Stimulated activated CD4-positive, alpha-beta T cell treated with anti-CD3 and anti-CD28 coated beads, Interleukin-2, amount 100 ng/mL, for 4 hours (primary cell): ENCODE results near the gene DMPK.
"Not testable (repeated sequence)": the region's sequence is repeated elsewhere in the genome, so short reads cannot be mapped to it uniquely, and the experiment has no call there.

Experiments used
- DNase-seq: peaks from one replicate; pipeline ENCODE4 v3.0.0-alpha.2; 2020; ENCODE audit warnings: low read depth

DMPK gene

DNA sequence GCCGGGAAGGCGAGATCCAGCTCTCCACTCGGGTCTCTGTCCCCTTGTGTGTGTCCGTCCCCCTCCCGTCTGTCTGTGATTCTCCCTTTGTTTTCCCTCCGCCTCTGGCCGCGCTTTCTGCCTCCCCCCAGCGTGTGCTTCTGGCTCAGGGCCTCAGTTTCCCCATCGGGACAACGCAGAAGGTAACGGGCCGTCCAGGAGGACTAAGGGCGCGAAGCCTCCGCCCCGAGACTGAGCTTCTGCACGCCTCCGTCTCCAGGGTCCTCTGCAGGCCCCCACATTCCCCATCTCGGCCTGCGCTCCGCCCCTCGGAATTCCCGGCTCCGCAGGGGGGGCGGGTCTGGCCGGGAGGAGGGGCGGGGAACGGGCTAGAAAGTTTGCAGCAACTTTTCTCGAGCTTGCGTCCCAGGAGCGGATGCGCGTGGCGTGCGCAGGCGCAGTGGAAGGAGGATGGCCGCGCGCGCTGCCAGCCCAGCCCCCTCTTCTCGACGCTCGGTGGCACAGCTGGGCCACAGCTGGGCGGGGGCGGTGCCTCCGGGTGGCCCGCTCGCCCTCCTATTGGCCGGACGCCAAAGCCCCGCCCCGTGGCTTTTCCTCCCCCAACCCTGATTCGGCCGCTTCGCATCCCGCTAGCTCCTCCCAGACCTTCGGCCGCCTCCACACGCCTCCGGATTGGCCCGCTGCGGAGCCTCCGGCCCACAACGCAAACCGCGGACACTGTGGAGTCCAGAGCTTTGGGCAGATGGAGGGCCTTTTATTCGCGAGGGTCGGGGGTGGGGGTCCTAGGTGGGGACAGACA, 13.1 kb downstream of the DMPK start, which contains the start of gene SIX5:
TSS of gene SIX5 (minus strand) at position 269 of the 799 bp plus-strand sequence. CDS start 408 bp downstream, outside the sequence.
- DNase-seq: peak; percentile 87

DNA sequence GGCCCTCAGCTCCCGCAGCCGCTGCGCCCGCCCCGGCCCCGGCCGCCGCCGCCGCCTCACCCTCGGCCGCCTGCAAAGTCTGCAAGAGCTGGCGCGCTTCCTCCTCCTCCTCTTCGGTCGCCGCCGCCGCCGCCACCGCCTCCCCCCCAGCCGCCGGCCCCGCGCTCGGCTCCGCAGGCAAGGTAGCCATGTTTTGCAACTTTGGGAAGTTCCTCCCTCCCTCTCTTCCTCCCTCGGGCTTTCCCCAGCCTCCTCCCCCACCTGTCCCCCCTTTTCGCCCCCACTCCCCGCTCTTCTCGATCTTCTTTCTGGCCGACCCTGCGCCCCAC, 13.7 kb downstream of the DMPK start:
- no peak for DNase-seq

DNA sequence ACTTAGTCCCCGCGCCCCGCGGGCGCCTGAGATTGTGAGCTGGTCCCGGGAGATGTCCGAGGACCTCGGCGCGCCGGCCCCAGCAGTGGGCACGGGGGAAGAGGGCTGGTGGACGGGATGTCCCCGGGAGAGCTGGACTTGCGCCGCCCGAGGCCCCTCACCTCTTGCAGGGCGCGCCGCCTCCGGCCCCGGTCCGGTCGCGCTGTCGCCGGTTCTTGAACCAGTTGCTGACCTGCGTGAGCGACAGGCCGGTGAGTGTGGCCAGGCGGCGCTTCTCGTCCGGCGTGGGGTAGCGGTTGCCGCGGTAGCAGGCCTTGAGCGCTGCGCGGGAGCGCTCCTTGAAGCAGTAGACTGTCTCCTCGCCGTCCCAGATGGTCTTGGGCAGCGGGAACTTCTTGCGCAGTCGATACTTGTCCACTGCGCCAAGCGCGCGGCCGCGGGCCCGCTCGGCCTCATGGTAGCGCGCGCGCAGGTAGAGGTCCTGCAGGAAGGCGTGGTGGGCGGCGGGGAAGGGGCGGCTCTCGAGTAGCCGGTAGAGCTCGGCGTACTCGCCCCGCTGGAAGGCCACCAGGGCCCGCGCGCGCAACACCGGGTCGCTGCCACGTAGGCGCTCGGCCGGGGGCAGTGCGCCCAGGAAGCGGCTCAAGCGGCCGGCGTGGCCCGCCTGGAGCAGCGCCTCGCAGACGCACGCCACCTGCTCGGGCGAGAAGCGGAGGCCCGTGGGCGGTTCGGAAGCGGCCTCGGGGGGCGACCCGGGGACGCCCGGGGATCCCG, 14.2 kb downstream of the DMPK start:
- no peak for DNase-seq

DNA sequence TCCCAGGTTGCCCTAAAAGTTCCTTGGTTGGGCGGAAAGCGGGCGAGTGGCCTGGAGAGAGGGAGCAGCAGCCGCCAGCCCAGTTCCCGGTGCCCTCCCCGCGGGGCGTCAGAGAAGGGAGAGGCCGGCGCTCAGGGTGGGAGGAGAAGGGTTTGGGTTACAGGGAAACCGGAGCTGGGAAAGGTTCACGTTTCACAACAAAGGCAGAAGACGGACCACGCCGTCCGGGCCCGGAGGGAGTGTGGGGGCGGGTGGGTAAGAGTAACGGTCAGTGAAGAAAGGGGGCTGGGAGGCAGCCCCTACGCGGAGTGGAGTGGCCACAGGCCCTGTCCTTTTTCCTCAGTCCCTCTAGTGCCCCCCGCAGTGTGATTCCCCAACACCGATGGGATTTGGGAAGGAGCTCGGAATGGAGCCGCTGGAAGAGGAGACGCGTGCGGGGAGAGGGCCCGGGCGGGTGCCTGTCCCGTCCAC, 14.8 kb downstream of the DMPK start:
- DNase-seq: no peak

DNA sequence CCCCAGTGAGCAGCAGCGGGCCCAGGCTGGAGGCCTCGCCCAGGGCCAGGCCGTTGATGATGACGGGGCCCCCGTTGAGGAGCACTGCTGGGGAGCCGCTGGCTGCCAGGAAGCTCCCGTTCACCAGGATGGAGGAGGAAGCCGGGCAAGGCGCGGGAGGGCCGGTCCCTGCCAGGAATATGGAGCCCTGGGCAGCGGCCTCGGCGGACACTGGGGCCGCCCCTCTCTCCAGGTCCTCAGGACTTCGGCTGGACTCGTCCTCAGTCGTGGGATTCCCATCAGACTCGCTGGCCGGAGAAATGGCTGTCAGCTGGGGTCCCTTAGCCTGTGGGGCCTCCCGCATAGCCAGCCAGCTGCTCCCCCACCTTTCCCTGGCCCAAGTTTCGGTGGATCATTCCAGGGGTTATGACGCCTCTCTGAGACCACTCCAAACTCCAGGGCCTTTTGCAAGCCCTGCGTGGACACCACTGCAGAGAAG, 15.4 kb downstream of the DMPK start:
- no peak for DNase-seq

DNA sequence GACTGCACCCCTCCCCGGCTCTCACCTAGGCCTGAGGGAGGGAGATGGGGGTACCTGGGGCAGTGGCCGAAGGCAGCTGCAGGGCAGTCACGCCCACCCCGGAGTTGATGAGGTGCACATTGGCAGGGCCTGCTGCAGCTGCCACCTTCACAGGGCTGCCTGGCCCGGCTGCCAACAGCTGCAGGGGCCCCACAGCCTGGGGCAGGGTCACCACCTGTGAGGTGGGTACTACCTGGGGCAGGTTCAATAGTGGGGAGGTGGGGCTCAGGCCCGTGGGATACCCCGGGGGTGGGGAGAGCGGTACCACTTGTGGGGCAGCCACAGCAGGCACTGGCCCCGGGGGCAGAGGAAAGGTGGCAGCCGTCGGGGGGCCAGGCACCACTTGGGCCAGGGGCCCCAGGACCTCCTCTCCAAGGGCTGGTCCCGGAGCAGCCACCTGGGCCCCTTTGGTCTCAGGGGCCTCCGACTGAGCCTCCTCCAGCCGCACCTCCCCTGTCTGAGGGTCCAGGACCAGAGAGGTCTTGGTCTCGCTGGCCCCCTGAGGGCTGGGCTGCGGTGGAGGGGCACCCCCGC, 15.9 kb downstream of the DMPK start:
- no peak for DNase-seq

DNA sequence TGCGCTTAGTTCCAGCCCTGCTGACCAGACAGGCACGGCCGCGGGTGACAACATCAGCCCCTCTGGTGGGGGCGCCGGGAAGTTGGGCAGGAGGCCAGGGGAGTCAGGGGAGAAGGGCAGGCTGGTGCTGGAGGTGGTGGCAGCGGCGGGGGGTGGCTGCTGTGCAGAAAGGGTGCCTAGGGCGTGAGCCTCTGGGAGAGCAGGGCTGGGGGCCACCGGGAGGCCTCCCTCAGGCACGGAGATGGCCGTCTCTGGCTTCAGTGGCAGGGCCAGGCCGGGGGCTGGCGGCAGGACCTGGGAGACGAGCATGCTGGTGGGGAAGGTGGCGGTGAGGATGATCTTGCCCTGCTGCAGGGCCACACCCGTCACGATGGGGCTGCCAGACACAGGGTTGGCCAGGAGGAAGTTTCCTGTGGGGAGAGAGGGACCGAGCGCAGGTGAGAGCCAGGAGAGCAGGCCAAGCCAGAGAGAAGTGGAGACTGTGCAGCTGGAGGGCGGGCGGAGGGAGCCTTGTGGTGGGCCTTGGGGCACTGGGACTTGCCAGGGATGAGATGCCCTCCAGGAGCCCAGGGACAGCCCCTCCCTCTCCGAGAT, 16.5 kb downstream of the DMPK start:
- no peak for DNase-seq

DNA sequence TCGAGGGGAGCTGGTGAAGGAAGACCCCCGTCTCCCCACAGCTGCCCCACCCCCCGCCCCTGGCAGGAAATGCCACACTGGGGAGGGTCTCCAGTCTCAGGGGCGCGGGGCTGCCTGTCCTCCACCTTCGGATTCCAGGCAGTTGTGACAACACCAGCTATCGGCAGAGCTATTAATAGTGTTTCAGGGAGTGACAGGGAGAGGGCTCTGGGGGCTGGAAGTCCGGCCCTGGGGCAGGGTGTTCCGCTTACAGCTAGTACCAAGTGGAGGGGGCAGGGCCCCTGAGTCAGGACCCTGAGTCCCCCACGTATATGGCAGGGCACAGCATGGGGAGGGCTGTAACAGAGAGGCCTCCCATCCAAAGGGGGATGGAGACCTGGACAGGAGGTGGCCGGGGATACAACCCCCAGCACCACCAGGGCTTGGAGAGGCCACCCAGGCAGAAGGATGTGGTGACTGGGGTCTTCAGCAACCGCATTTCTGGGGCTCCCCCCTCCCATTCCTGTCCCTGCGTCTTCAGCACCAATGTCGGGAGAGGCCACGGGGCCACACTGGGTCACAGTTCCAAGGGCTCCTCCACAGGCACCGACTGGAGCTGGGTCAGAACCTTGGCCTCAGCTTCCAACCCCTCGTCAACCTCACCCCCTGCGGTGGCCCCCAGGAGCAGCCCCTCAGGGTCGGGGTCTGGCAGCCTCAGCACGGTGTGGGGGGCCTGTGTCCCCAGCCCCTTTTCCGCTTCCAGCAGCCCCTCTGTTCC, 17.2 kb downstream of the DMPK start:
- no peak for DNase-seq

DNA sequence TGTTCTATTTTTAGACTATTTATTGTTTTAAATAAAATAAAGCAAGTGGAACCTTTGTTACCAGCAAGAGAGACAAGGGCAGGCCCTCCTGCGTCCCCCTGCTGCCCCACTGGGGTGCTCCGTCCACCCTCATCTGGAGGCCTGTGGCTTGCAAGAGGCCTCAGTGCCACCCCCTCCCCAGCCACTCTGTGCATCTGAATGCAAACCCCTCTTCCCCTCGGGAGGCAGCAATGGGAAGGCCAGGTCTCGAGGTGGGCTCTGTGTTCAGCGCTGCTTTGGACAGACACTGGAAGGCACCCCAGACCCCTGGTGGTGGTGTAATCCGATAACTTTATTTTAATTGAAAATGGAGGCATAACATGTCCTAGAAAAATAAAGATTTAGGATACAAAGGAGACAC, 17.8 kb downstream of the DMPK start:
- DNase-seq: no peak

DNA sequence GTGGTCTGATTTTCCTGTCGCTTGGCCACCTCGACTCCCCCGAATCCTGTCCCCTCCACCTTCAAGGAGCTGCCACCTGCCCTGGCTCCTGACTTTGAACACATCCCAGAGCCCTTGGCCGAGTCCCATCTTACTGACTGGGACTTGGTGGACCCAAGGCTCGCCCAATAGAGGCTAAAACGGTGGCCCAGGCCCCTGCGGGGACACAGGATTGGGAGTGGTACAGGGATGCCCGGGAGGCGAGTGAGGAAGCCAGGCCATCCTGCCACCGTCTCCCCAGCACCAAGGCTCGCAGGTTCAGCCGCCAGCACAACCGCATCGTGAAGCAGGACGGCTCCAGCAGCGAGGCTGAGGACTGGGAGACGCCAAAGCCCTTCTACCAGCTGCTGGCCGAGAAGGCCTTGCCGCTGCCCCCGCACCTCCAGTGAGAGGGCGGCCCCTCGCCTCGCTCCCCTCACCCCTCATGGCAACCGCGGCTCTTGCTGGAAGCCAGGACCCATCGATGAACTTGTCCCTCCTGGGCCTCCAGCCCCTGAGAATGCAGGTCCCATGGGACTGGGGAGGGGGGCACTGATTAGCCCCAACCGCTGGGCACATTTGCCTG, 18.5 kb downstream of the DMPK start:
- DNase-seq: no peak

DNA sequence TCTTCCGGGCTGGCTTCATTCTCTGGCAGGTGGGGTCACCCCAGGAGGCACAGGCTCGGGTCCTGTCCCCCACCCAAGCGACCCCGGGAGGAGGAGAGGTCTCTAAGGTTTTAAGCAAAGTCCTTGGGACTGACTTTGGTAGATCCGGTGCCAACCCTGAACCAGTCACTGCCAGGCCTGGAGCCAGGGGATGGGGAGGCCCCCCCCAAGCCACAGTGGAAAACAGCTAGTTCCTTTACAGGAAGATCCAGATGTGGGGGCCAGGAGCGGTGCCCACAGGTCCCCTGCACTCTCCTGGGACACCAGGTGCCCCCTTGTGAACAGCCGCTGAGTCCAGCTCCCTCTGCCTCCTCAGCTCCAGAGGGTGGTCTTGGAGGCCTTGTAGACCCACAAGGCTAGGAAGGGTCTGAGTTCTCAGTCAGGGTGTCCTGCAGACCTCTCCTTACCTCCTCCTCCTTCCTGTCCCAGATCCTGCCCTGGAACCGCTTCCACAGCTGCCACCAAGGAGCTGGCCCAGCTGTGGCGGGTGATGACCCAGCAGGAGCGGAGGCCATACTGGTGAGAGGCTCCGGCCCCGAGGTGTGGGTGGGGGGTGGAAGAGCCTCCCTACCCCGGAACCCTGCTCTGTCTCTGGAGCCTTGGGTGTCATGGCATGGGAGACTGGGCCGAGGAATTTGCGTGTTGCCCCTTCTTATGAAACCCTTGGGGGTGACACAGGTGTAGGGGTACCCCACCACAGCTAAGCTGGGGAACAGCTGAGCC, 19.2 kb downstream of the DMPK start:
- no peak for DNase-seq

DNA sequence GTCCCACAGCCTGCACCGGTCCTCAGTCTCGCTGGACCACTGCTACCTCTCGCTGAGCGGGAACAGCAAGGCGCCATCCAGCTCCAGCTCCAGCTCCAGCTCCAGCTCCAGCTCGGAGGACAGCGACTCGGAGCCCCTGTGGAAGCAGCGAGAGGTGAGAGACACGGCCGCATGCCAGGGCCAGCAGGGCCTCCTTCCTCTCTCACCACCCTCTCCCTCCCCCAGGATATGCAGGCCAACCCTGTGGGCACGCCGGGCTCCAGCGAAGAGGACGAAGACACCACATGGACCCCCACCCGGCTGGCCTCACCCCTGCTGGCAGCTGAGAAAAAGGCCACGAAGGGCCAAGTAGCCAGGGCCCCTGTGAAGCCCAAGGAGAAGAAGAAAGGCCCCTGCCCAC, 20.6 kb downstream of the DMPK start:
- DNase-seq: no peak

DNA sequence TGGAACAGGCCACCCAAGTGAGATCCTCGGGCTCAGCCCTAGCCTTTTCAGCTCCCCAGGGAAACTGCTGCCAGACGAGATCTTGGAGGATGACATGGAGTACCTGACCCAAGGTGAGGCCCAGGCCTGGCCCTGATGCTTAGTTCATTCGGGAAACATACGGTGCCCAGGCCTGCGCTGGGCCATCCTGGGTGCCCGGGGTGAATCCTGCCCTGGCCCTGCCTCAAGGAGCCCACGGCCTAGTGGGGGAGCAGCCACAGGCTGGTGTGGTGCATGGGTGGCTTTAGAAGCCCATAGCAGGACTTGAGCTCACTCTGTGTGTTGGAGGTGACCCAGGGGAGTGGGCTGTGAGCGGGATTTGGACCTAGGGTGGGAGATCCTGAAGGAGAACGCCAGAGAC, 23.4 kb downstream of the DMPK start:
- no peak for DNase-seq

DNA sequence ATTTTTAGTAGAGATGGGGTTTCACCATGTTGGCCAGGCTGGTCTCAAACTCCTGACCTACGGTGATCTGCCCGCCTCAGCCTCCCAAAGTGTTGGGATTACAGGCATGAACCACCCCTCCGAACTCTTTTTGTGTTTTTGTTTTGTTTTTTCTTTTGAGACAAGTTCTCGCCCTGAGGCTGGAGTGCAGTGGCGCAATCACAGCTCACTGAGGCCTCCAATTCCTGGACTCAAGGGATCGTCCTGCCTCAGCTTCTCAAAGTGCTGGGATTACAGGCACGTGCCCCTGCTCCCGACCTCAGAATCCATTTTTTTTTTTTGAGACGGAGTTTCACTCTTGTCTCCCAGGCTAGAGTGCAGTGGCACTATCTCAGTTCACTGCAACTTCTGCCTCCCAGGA, 24.6 kb downstream of the DMPK start:
- no peak for DNase-seq

DNA sequence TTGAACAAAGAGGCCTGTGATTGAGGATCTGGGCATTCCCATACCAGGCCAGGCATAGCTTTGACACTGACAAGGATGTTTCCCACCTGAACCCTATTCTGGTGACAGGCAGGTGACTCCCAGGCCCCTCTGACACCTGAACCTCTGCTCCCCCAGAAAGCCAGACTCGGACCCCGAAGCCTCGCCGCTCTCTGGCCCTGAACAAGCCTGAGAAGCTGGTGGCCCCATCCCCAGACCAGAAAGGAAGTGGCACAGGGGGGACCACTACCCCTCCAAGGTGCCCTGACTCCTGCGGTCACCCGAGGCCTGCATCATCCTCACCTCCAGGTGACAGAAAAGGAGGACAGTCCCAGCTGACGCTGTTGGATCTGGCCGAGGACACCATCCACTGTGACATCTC, 28.0 kb downstream of the DMPK start:
- DNase-seq: no peak

DNA sequence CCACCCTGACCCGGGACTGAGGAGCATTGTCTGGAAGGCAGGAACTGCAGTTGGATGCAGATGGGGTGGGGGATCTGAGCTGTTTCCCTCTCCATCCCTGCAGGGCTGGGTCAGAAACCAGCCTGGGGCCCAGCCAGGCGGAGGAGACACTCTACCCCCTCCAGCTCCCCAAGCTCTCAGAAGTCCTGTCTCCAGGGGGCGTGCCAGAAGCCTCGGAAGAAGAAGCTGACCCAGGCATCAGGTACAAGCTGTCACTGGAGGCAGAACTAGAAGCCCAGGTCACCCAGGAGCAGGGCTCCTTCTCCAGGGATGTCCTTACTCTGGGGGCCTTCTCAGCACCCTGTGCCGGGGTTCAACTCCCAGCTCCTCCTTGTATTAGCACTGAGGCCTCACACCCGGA, 28.7 kb downstream of the DMPK start:
- DNase-seq: no peak

DNA sequence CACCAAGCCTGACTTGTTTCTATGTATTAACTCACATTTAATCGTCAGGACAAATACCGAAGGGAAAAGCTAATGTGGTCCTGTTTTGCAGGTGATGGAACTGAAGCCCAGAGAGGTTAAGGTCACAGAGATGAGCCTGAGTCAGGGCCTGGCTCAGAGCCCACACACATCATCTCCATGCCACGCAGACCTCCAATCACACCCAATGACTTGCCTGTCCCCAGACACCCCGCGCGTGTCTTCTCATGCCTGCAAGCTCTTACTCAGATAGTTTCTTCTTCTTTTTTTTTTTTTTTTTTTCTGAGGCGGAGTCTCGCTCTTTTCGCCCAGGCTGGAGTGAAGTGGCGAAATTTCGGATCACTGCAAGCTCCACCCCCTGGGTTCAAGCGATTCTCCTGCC, 29.7 kb downstream of the DMPK start:
- DNase-seq: no peak

DNA sequence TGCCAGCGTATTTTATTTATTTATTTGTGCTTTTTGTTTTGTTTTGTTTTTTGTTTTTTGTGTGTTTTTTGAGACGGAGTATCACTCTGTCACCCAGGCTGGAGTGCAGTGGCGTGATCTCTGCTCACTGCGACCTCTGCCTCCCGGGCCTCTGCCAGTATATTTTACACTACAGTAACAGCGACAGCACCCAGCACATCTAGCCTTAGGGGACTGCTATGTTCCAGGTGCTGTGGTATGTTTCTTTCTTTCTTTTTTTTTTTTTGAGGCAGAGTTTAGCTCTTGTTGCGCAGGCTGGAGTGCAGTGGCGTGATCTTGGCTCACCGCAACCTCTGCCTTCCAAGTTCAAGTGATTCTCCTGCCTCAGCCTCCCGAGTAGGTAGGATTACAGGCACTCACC, 30.8 kb downstream of the DMPK start:
- not testable (repeated sequence) for DNase-seq

DNA sequence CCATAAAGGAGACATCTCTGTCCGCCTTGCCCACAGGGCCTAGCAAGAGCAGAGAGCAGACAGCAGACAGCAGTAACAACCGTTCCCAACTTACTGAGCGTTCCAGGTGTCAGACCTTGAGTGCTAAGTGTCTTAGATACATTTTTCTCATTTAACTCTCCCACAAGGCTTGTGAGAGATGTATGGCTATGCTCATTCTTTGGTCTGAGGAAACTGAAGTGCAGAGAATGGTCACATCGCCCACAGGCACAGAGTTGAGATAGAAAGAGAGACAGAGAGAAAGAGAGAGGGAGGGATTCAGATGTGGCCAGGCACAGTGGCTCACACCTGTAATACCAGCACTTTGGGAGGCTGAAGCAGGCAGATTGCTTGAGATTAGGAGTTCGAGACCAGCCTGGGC, 34.8 kb downstream of the DMPK start:
- no peak for DNase-seq

DNA sequence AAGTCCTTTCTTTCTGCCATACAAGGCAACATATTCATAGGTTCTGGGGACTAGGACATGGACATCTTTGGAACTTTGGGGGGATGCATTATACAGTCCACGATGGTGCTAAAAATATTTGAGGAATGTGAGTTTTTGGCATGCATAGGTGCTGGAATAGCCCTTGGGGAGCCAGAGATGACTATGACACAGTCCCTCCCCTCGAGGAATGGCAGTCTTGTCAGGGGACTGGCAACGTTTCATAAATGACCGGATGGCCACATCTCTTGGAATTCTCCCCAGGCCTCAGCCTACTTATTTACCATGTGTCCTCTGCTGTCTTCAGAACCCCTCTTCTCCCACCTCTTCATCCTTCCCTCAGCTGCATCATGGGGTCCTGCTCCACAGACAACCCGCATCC, 35.4 kb downstream of the DMPK start:
- DNase-seq: no peak

DNA sequence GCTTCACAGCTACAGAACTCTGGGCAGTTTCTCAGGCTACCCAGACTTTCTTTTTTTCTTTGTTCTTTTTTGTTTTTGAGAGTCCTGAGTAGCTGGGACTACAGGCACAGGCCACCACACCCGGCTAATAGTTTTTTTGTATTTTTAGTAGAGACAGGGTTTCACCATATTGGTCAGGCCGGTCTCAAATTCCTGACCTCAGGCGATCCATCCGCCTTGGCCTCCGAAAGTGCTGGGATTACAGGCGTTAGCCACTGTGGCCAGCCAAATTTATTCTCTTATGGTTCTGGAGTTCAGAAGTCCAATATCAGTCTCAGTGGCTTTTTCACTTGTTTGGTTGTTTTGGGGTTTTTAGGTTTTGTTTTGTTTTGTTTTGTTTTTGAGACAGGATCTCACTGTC, 36.7 kb downstream of the DMPK start:
- DNase-seq: no peak
